GM12892 (cell line): ENCODE measurements around the gene RPS27L.

Experiments used
- POLR2AphosphoS5 ChIP-seq: IDR thresholded peaks from 2 replicates; pipeline ENCODE4 v1.6.1; 2011; ENCODE audit warnings: low read depth, low read length, control low read depth
- TAF1 ChIP-seq: IDR thresholded peaks from 2 replicates; pipeline ENCODE4 v1.6.1; 2011; ENCODE audit warnings: low read depth, mild to moderate bottlenecking, control low read depth, low read length, borderline replicate concordance

- TF ChIP-seq POLR2AphosphoS5 (no peak), TAF1 (no peak)
These were observed 20.8 kb upstream of the RPS27L start for GRCh38 chr15:63178034-63178433.
